ENCODE results near the gene EMILIN1.

- TF ChIP-seq TCF4 (CRISPR knock-in tag; IDR thresholded peaks at IDR 0.05; ENCODE audit: borderline replicate concordance) (no peak), PATZ1 (CRISPR knock-in tag; IDR thresholded peaks at IDR 0.05; ENCODE audit: borderline replicate concordance) (no peak), RARB (CRISPR knock-in tag; IDR thresholded peaks at IDR 0.05) (no peak), TOX (CRISPR knock-in tag; IDR thresholded peaks at IDR 0.05; ENCODE audit: borderline replicate concordance) (no peak), ZNF565 (CRISPR knock-in tag; conservative IDR thresholded peaks at IDR 0.05; ENCODE audit: low read depth) (no peak), ZFP30 (CRISPR knock-in tag; IDR thresholded peaks at IDR 0.05) (no peak), ARNTL (CRISPR knock-in tag; IDR thresholded peaks at IDR 0.05; ENCODE audit: borderline replicate concordance, low read depth) (no peak), BACH2 (CRISPR knock-in tag; IDR thresholded peaks at IDR 0.05; ENCODE audit: borderline replicate concordance) (no peak), ZNF8 (CRISPR knock-in tag; IDR thresholded peaks at IDR 0.05) (no peak), SNAI2 (CRISPR knock-in tag; IDR thresholded peaks at IDR 0.05) (no peak), ISL1 (CRISPR knock-in tag; IDR thresholded peaks at IDR 0.05) (no peak), CSDC2 (CRISPR knock-in tag; IDR thresholded peaks at IDR 0.05) (no peak), ZFP3 (CRISPR knock-in tag; IDR thresholded peaks at IDR 0.05) (no peak), CREB5 (CRISPR knock-in tag; IDR thresholded peaks at IDR 0.05; ENCODE audit: low read depth) (no peak)
Measured at GRCh38 chr2:27081984-27082772, 3.8 kb downstream of the EMILIN1 start.
